ENCODE measurements around the gene SLC2A10.
A peak's percentile ranks its signal among the peaks of the same experiment; 100 is the strongest.

Gene SLC2A10

GRCh38 chr20:46682063-46682821 lies 27.2 kb upstream of the SLC2A10 start:
- FAIRE-seq = no peak

DNA sequence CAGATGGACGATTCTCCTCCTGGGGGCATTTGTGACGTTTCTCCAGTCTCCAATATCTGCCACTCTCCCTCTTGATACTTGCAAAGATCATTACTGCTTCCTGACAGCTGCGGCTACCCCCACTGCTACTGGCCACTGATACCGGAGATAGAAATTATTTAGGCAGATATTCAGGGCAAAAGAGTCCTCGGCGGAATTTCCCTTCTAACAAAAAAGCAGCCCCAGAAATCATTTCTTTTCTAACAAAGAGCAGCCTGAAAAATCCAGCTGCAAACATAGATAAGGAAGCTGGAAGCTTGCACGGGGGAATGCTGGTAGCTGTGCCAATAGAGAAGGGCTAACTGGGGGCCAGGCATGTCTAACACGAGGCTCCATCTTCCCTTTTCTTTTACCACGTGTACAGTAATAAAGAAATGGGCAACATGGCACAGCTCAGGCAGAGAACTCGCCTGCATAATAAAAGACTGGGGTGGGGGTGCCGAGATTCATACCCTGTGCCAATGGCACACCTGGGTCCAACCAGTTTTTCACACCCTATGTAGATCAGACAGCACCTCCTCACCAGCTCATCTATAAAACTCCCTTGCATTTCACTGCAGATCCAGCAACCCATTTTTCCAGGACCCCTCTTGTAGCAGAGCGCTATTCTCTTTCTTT lies 26.3 kb upstream of the SLC2A10 start:
- no peak for FAIRE-seq

DNA sequence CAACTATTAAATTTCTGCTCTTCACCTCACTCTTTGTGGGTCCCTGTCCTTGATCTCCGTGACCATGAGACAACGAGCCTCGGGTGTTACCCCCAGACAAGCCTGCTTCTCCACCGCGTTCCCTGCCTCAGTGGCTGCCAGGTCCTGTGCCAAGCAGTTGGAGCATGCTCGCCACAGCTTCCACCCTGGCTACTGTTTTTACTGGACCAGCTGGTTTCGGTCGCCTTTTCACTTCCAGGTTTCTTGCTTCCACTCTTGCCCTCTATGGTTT lies 25.8 kb upstream of the SLC2A10 start:
- no peak for FAIRE-seq

- FAIRE-seq = no peak
Observed at GRCh38 chr20:46683939-46684750, 25.3 kb upstream of the SLC2A10 start.

DNA sequence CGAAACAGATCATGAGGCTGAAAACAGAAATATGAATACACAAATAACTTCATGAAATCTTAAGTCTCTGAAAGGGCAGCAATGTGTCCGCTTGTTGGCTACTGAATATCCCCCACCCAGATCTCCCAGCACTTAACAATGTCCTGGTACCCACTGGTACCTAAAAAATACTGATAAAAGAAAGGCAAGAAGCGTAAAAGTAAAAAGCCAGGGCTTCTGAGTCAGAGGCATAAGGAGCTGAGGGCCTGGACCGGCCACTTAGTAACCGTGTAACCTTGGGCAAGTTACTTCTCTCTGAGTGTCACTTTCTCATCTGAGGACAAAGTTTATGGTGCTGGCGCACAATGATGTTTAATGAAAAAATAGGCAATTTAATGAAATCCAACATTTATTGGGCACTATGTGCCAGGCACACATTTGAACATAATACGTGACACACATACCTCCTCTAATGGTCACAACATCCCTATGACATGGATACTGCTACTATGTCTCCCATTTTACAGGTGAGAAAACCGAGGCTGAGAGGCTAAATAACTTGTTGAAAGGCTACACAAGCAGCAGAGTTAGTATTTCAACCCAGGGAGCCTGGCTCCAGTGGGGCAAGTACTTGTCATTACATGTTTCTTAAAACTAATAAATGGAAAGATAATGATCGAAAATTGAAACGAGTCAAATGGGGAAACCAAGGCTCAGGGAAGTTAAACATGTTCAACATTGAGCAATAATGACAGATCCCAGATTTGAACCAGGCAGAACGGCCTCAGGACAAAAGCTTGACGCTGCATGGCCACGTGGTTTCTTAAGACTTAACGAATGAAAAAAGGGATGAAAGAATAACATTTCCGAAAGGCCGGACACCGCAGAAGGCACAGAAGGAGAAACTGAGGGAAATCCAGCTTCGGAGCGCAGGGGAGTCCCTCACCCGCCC lies 21.0 kb upstream of the SLC2A10 start:
- no peak for FAIRE-seq

DNA sequence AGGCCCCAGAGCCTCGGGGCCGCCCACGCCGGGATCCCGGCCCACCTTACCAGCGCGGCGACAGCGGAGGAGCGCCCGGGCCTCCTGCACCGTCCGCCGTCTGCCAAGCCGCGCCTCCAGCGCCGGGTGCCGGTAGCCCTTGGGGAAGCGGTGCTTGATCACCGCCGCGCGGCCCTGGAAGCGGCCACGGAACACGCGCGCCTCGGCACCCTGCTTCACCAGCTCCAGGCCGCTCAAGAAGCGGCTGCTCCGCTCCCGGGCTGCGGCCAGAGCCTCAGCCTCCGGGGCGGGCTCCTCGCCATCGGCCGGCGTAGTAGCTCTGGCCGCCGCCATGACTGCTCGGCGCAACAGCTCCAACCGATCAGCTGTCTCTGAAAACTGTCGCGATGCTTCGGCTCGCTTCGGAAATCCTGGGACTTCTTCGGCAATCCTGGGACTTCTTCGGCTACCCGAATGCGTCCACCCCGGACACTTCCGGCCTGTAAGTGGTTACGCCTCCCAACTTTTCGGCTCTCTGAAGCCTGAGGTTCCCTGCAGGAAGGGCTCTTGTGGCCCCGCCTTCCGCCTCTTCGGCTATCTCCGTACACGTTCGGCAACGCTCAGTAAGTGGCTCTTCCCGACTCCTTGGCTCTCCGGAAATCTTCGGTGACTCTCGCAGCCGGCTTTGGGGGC lies 20.2 kb upstream of the SLC2A10 start, which contains the start of gene TP53RK:
Gene TP53RK (minus strand): TSS at position 363 of the 672 bp plus-strand sequence. CDS start 30 bp downstream, at position 333.
- FAIRE-seq = peak; percentile 99

DNA sequence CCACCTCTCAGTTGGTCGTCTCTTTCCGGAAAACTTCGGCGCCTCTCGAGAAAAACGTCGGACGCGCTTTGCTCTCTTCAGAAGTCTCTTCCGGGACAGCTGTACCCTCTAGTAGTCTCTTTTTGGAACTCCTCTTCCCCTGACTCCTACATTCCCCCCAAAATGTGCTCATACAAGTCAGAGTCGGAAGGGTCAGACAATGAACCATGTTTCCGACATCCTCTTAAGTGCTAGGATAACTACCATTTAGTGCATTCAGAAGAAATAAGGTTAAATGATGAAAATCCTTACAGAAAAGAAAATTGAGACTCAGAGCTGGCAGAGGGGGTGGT lies 19.7 kb upstream of the SLC2A10 start:
- no peak for FAIRE-seq

GRCh38 chr20:46690219-46691106 lies 19.0 kb upstream of the SLC2A10 start:
- no peak for FAIRE-seq

DNA sequence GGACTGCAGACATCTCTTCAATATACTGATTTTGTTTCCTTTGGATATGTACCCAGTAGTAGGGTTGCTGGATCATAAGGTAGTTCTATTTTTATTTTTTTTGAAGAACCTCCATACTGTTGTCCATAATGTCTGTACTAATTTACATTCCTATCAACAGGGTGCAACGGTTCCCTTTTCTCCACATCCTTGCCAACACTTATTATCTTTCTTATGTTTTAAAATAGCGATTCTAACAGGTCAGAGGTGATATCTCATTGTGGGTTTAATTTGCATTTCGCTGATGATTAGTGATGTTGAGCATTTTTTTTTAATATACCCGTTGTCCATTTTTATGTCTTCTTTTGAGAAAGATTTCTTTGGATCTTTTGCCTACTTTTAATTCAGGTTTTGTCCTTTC lies 18.3 kb upstream of the SLC2A10 start:
- no peak for FAIRE-seq

DNA sequence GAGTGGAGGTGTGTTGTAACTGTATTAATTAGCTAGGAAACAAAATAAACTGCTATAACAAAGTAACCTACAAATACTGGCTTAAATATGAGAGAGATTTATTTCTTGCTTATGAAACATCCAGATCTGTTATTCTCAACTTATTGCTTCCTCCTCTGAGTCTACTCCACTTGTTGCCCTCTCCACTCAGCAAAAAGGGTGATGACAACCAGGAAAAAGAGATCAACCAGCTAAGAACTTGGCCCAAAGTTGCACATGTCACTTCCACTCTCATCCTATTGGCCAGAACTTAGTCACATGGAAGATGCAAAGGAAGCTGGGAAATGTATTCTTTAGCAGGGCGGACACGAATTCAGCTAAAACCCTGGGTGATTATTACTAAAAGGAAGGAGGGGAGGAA lies 15.0 kb upstream of the SLC2A10 start:
- no peak for FAIRE-seq

- FAIRE-seq = no peak
Observed at GRCh38 chr20:46695892-46696291, 13.6 kb upstream of the SLC2A10 start.

- no peak for FAIRE-seq
Observed at GRCh38 chr20:46696791-46697279, 12.6 kb upstream of the SLC2A10 start.

GRCh38 chr20:46698788-46699187 lies 10.7 kb upstream of the SLC2A10 start:
- FAIRE-seq = no peak

DNA sequence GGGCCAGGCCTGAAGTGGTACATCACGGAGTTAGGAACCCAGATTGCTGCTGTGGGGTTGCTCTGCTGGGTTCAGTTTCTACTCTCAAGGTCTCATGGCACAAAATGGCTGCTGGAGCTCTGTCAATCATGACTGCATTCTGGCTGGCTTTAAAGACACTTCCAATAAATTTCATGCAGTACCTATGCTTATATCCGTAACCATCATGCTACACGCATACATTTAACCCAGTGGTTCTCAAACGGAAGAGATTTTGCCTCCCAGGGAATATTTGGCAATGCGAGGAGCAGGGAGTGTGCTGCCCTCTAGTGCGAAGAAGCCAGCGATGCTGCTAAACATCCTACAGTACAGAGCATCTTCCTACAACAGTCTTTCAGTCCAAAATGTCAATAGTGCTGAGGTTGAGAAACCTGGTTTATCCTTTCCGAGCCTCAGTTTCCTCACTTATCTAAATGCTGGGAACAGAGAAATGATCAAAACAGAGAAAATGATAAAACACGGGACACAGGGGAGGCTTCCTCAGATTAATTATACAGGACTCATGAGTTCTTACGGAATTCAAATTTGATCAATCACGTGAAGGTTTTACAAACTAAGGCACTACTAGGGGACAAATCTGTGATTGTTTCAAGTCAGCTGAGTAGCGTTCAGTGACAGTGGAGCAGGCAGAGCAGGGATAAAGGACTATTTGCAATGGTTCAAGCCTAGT lies 9.6 kb upstream of the SLC2A10 start:
- FAIRE-seq = no peak

DNA sequence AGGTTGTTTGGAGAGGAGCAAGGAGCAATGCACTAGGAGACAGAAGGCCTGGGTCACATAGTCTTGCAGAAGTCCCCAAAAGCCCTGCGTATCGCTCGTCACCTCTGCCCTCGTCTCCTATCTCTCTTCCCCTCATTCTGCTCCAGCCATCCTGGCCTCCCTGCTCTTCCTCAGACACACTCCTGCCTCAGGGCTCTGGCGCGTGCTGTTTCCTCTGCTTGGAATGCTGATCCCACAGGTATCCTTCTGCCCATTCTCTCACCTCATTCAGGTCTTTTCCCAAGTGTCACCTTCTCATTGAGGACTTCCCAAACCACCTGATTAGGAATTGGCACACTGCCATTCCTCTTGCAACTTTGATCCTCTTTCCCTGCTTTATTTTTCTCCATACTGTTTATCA lies 9.0 kb upstream of the SLC2A10 start:
- FAIRE-seq = no peak

GRCh38 chr20:46701057-46701456 lies 8.4 kb upstream of the SLC2A10 start:
- no peak for FAIRE-seq

DNA sequence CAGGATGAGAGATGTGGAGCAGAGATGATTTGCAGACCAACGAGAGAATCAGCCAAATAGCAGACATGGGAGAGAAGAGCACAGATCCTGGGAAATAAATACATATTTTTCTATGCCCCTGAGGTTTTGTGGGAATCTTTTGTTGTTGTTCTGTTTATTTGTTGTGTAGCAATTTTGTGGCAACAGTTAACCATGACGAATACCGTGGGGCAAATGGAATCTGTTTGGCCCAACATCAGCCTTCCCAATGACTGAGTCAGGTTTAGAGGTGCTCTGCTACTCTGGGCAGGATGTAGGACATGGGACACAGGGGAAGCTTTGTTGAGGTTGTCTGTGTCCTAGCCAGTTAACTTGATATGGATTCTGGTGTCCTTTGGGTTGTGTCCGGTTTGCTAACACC lies 7.9 kb upstream of the SLC2A10 start:
- no peak for FAIRE-seq

GRCh38 chr20:46701986-46702385 lies 7.5 kb upstream of the SLC2A10 start:
- FAIRE-seq = no peak

- no peak for FAIRE-seq
Observed at GRCh38 chr20:46702447-46703203, 6.8 kb upstream of the SLC2A10 start.

GRCh38 chr20:46703435-46703834 lies 6.0 kb upstream of the SLC2A10 start:
- no peak for FAIRE-seq

Measured in G401.6 (cell line).